Large intestine (tissue), 3 donors: ENCODE measurements around the gene XIRP1. TPM values are rescaled to one million over a fixed set of nuclear protein-coding genes. Genes with fewer than 3 reads are reported as not detected.
"Not testable (repeated sequence)": the region's sequence is repeated elsewhere in the genome, so short reads cannot be mapped to it uniquely, and the experiment has no call there.

Source experiments
- DNase-seq, 2 donors: peaks; one replicate each; pipeline versions ENCODE4 v3.0.0 to v3.0.0-alpha.2; 2013
- H3K27ac ChIP-seq: one replicate; pipeline ENCODE4 v1.5.1; 2013; ENCODE audit warnings: low read length
- H3K27me3 ChIP-seq: 2 replicates; pipeline ENCODE4 v1.6.1; 2013; ENCODE audit warnings: low read length; ENCODE audit not compliant: control insufficient read depth, insufficient read depth
- H3K36me3 ChIP-seq: 2 replicates; pipeline ENCODE4 v1.6.1; 2013; ENCODE audit warnings: low read length; ENCODE audit not compliant: control insufficient read depth, insufficient read depth
- H3K4me1 ChIP-seq: one replicate; pipeline ENCODE4 v1.6.1; 2013; ENCODE audit warnings: low read length; ENCODE audit not compliant: control insufficient read depth, insufficient read depth
- H3K4me3 ChIP-seq: one replicate; pipeline ENCODE4 v1.5.1; 2013; ENCODE audit warnings: low read length
- H3K9me3 ChIP-seq: one replicate; pipeline ENCODE4 v1.6.1; 2013; ENCODE audit warnings: mild to moderate bottlenecking, low read depth, low read length, moderate library complexity; ENCODE audit not compliant: control insufficient read depth
- WGBS: methylation state at CpG from one replicate; pipeline ENCODE4 v1.1.5; 2013; ENCODE audit warnings: low lambda C conversion rate; ENCODE audit not compliant: insufficient coverage; 5-methylcytosine and 5-hydroxymethylcytosine counted together
- polyA plus RNA-seq: library from polyadenylated mRNA; unstranded; fragments of 120-200 nt; gene quantifications from one replicate; pipeline ENCODE4 v1.2.1, GENCODE V29; 2013

XIRP1 gene
- polyA plus RNA-seq, 1 donor, result 0.19 TPM

- Histone ChIP-seq H3K9me3 (no peaks in the 10 kb centered on the region), H3K27me3 (no peaks in the 10 kb centered on the region), H3K27ac (peak overlapping the region; percentile 91), H3K4me3 (peak overlapping the region; percentile 61), H3K36me3 (no peaks in the 10 kb centered on the region), H3K4me1 (peaks cover 28% of the 10 kb centered on the region)
- peak; percentile 89 to 92 for DNase-seq
- WGBS, result no CpG with 5 or more reads among the region's 32 CpGs
Observed at GRCh38 chr3:39177708-39178332, 14.6 kb downstream of the XIRP1 start.

GRCh38 chr3:39176025-39176714 lies 16.2 kb downstream of the XIRP1 start:
- H3K36me3 ChIP-seq, result no peaks in the 10 kb centered on the region
- no peak overlapping the region for H3K27ac ChIP-seq
- DNase-seq, result peak in 1 of 2 donors; percentile 4
- WGBS, result 100% methylated on average over 1 of the region's 6 CpGs
- H3K27me3 ChIP-seq, result no peaks in the 10 kb centered on the region
- H3K4me1 ChIP-seq, result peaks cover 28% of the 10 kb centered on the region
- H3K9me3 ChIP-seq, result no peaks in the 10 kb centered on the region
- H3K4me3 ChIP-seq, result no peak overlapping the region

- H3K4me3 ChIP-seq, result no peak overlapping the region
- H3K4me1 ChIP-seq, result peaks cover 10% of the 10 kb centered on the region
- no peaks in the 10 kb centered on the region for H3K27me3 ChIP-seq
- no CpG with 5 or more reads among the region's 2 CpGs for WGBS
- peaks cover 2% of the 10 kb centered on the region for H3K9me3 ChIP-seq
- peak in 1 of 2 donors; percentile 63 for DNase-seq
- no peaks in the 10 kb centered on the region for H3K36me3 ChIP-seq
- H3K27ac ChIP-seq, result no peak overlapping the region
Observed at GRCh38 chr3:39173318-39174125, 18.9 kb downstream of the XIRP1 start.

GRCh38 chr3:39171860-39172259 lies 20.5 kb downstream of the XIRP1 start:
- Histone ChIP-seq H3K4me1 (no peaks in the 10 kb centered on the region), H3K9me3 (peaks cover 2% of the 10 kb centered on the region), H3K4me3 (no peak overlapping the region), H3K36me3 (no peaks in the 10 kb centered on the region), H3K27me3 (no peaks in the 10 kb centered on the region), H3K27ac (no peak overlapping the region)
- no CpG with 5 or more reads among the region's 2 CpGs for WGBS
- peak in 1 of 2 donors; percentile 4 for DNase-seq

GRCh38 chr3:39170877-39171276 lies 21.5 kb downstream of the XIRP1 start:
- not testable (repeated sequence) for H3K9me3 ChIP-seq, H3K4me1 ChIP-seq, H3K27me3 ChIP-seq, H3K36me3 ChIP-seq, H3K27ac ChIP-seq, DNase-seq, H3K4me3 ChIP-seq
- no CpG with 5 or more reads among the region's 6 CpGs for WGBS

GRCh38 chr3:39170461-39170860 lies 21.9 kb downstream of the XIRP1 start:
- H3K27ac ChIP-seq, result no peak overlapping the region
- H3K27me3 ChIP-seq, result no peaks in the 10 kb centered on the region
- peaks cover 2% of the 10 kb centered on the region for H3K9me3 ChIP-seq
- H3K4me1 ChIP-seq, result no peaks in the 10 kb centered on the region
- no peak overlapping the region for H3K4me3 ChIP-seq
- no CpG with 5 or more reads among the region's 4 CpGs for WGBS
- H3K36me3 ChIP-seq, result no peaks in the 10 kb centered on the region
- no peak for DNase-seq

GRCh38 chr3:39169712-39170111 lies 22.7 kb downstream of the XIRP1 start:
- no CpG with 5 or more reads among the region's 1 CpG for WGBS
- H3K4me1 ChIP-seq, result no peaks in the 10 kb centered on the region
- H3K9me3 ChIP-seq, result peaks cover 2% of the 10 kb centered on the region
- H3K36me3 ChIP-seq, result no peaks in the 10 kb centered on the region
- no peaks in the 10 kb centered on the region for H3K27me3 ChIP-seq
- no peak for DNase-seq
- H3K27ac ChIP-seq, result no peak overlapping the region
- no peak overlapping the region for H3K4me3 ChIP-seq

GRCh38 chr3:39168156-39168780 lies 24.1 kb downstream of the XIRP1 start:
- DNase-seq, result no peak
- no peak overlapping the region for H3K4me3 ChIP-seq
- WGBS, result 100% methylated on average over 1 of the region's 5 CpGs
- peaks cover 2% of the 10 kb centered on the region for H3K9me3 ChIP-seq
- no peak overlapping the region for H3K27ac ChIP-seq
- no peaks in the 10 kb centered on the region for H3K27me3 ChIP-seq
- no peaks in the 10 kb centered on the region for H3K4me1 ChIP-seq
- H3K36me3 ChIP-seq, result no peaks in the 10 kb centered on the region

- H3K9me3 ChIP-seq, result peaks cover 4% of the 10 kb centered on the region
- no peaks in the 10 kb centered on the region for H3K36me3 ChIP-seq
- H3K4me3 ChIP-seq, result no peak overlapping the region
- H3K27me3 ChIP-seq, result no peaks in the 10 kb centered on the region
- DNase-seq, result no peak
- 100% methylated on average over 1 of the region's 1 CpG for WGBS
- H3K27ac ChIP-seq, result no peak overlapping the region
- no peaks in the 10 kb centered on the region for H3K4me1 ChIP-seq
Observed at GRCh38 chr3:39166932-39167532, 25.4 kb downstream of the XIRP1 start.
